HepG2 (cell line): ENCODE results near the gene LZTR1. TPM values are rescaled to one million over a fixed set of nuclear protein-coding genes. Genes with fewer than 3 reads are reported as not detected.

Experiments
- DR1 ChIP-seq: sonication (generic); formaldehyde crosslinking; IDR thresholded peaks from 2 replicates; pipeline ENCODE4 v1.8.0; 2021; ENCODE audit warnings: mild to moderate bottlenecking, missing genetic modification reagents, inconsistent platforms
- EEA1 ChIP-seq: sonication (generic); formaldehyde crosslinking; IDR thresholded peaks from 2 replicates; pipeline ENCODE4 v1.5.1; 2020; ENCODE audit warnings: mild to moderate bottlenecking, missing genetic modification reagents, borderline replicate concordance
- GFI1 ChIP-seq: sonication (generic); formaldehyde crosslinking; IDR thresholded peaks from 2 replicates; pipeline ENCODE4 v1.5.0; 2020; ENCODE audit warnings: missing genetic modification reagents, mild to moderate bottlenecking, borderline replicate concordance
- HNF4A ChIP-seq: sonication (generic); formaldehyde crosslinking; IDR thresholded peaks from 2 replicates; pipeline ENCODE4 v1.4.0; 2020; ENCODE audit warnings: missing genetic modification reagents
- KLF6 ChIP-seq: IDR thresholded peaks from 2 replicates; pipeline ENCODE4 v1.8.0; 2016; ENCODE audit warnings: missing biosample characterization, missing genetic modification reagents
- MBNL3 ChIP-seq: fragments of 250-450 bp; sonication (Bioruptor Pico); conservative IDR thresholded peaks from 2 replicates; pipeline ENCODE4 v1.8.0; 2022; ENCODE audit warnings: mild to moderate bottlenecking, inconsistent platforms
- PBX3 ChIP-seq: sonication (generic); formaldehyde crosslinking; IDR thresholded peaks from 2 replicates; pipeline ENCODE4 v1.8.1; 2023; ENCODE audit warnings: missing genetic modification reagents, inconsistent platforms, borderline replicate concordance
- PRMT3 ChIP-seq: sonication (generic); formaldehyde crosslinking; IDR thresholded peaks from 2 replicates; pipeline ENCODE4 v1.8.1; 2022; ENCODE audit warnings: low read depth, mild to moderate bottlenecking, moderate library complexity, missing genetic modification reagents, borderline replicate concordance
- RFX5 ChIP-seq: IDR thresholded peaks from 2 replicates; pipeline ENCODE4 v1.6.1; 2011; ENCODE audit warnings: low read depth, low read length, improper control_type of control experiment
- SRF ChIP-seq: IDR thresholded peaks from 2 replicates; pipeline ENCODE4 v1.6.1; 2011; ENCODE audit warnings: mild to moderate bottlenecking, low read depth, low read length, moderate library complexity
- SRSF9 ChIP-seq: fragments of 200-400 bp; formaldehyde crosslinking; IDR thresholded peaks from 2 replicates; pipeline ENCODE4 v1.6.1; 2018; ENCODE audit warnings: borderline replicate concordance, mild to moderate bottlenecking, low read depth, low read length; ENCODE audit not compliant: insufficient read depth, poor library complexity, severe bottlenecking
- SSRP1 ChIP-seq: IDR thresholded peaks from 2 replicates; pipeline ENCODE4 v1.6.1; 2016; ENCODE audit warnings: control low read depth
- STAG1 ChIP-seq: sonication (generic); formaldehyde crosslinking; IDR thresholded peaks from 2 replicates; pipeline ENCODE4 v1.4.0; 2020; ENCODE audit warnings: missing genetic modification reagents
- TCF12 ChIP-seq, 2 experiments: fragments of 450-650 bp in 1 of 2; sonication (generic) in 1 of 2; formaldehyde crosslinking in 1 of 2; IDR thresholded peaks; 2 replicates each; pipeline versions ENCODE4 v1.6.1 to v1.8.0; 2017 to 2022; ENCODE audit warnings: antibody characterized with exemption in 1 of 2, mild to moderate bottlenecking in 1 of 2, missing genetic modification reagents in 1 of 2, moderate library complexity in 1 of 2
- YEATS4 ChIP-seq: sonication (generic); formaldehyde crosslinking; IDR thresholded peaks from 2 replicates; pipeline ENCODE4 v1.4.0; 2020; ENCODE audit warnings: missing genetic modification reagents, borderline replicate concordance
- ZNF33B ChIP-seq: sonication (generic); formaldehyde crosslinking; IDR thresholded peaks from 2 replicates; pipeline ENCODE4 v1.5.1; 2020; ENCODE audit warnings: mild to moderate bottlenecking, missing genetic modification reagents
- ZNF770 ChIP-seq: sonication (generic); formaldehyde crosslinking; IDR thresholded peaks from 2 replicates; pipeline ENCODE4 v1.5.0; 2020; ENCODE audit warnings: mild to moderate bottlenecking, missing genetic modification reagents
- ZZZ3 ChIP-seq: sonication (generic); formaldehyde crosslinking; IDR thresholded peaks from 2 replicates; pipeline ENCODE4 v1.4.0; 2020; ENCODE audit warnings: missing genetic modification reagents, mild to moderate bottlenecking, borderline replicate concordance
- polyA plus RNA-seq, 8 experiments: library from polyadenylated mRNA; depleted of rRNA in 3 of 8; stranded (reverse) in 7 of 8; unstranded in 1 of 8; fragments of >200 nt; fragmentation: Illumina TruSeq in 4 of 8; extraction: Trizol in 4 of 8; gene quantifications; 2 replicates each; pipeline versions ENCODE4 v1.2.1 to v1.2.3, GENCODE V29; 2011 to 2016; ENCODE audit warnings: low read depth in 4 of 8, missing spikeins in 1 of 8, mixed read lengths in 1 of 8; ENCODE audit not compliant: insufficient read depth in 1 of 8
- total RNA-seq, 5 experiments: library from RNA; depleted of rRNA; stranded (reverse); fragments of >200 nt; fragmentation: Illumina TruSeq; extraction: Trizol; gene quantifications; 2 replicates each; pipeline ENCODE4 v1.2.3, GENCODE V29; 2016; ENCODE audit warnings: low read depth in 1 of 5
- TF ChIP-seq, protein P1 (sequence below): sonication (generic); formaldehyde crosslinking; IDR thresholded peaks from 2 replicates; pipeline ENCODE4 v1.5.0; 2020; ENCODE audit warnings: mild to moderate bottlenecking, missing genetic modification reagents, borderline replicate concordance
- TF ChIP-seq, protein P2 (sequence below): sonication (generic); formaldehyde crosslinking; IDR thresholded peaks from 2 replicates; pipeline ENCODE4 v1.8.0; 2022; ENCODE audit warnings: mild to moderate bottlenecking, missing genetic modification reagents, moderate library complexity

The LZTR1 gene
- total and polyA plus RNA-seq, 2 of the 13 experiments (the other 11 are each of a cell fraction or from before 2014, with no cell fraction given), result 21.8 to 22.4 TPM

GRCh38 chr22:20981787-20982562, at the start of gene LZTR1 (continued):
- TF ChIP-seq, protein P1, sequence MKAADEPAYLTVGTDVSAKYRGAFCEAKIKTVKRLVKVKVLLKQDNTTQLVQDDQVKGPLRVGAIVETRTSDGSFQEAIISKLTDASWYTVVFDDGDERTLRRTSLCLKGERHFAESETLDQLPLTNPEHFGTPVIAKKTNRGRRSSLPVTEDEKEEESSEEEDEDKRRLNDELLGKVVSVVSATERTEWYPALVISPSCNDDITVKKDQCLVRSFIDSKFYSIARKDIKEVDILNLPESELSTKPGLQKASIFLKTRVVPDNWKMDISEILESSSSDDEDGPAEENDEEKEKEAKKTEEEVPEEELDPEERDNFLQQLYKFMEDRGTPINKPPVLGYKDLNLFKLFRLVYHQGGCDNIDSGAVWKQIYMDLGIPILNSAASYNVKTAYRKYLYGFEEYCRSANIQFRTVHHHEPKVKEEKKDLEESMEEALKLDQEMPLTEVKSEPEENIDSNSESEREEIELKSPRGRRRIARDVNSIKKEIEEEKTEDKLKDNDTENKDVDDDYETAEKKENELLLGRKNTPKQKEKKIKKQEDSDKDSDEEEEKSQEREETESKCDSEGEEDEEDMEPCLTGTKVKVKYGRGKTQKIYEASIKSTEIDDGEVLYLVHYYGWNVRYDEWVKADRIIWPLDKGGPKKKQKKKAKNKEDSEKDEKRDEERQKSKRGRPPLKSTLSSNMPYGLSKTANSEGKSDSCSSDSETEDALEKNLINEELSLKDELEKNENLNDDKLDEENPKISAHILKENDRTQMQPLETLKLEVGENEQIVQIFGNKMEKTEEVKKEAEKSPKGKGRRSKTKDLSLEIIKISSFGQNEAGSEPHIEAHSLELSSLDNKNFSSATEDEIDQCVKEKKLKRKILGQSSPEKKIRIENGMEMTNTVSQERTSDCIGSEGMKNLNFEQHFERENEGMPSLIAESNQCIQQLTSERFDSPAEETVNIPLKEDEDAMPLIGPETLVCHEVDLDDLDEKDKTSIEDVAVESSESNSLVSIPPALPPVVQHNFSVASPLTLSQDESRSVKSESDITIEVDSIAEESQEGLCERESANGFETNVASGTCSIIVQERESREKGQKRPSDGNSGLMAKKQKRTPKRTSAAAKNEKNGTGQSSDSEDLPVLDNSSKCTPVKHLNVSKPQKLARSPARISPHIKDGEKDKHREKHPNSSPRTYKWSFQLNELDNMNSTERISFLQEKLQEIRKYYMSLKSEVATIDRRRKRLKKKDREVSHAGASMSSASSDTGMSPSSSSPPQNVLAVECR (CRISPR knock-in tag), result peak; percentile 94
- TF ChIP-seq, protein P2, sequence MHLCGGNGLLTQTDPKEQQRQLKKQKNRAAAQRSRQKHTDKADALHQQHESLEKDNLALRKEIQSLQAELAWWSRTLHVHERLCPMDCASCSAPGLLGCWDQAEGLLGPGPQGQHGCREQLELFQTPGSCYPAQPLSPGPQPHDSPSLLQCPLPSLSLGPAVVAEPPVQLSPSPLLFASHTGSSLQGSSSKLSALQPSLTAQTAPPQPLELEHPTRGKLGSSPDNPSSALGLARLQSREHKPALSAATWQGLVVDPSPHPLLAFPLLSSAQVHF (CRISPR knock-in tag), result no peak
- TF ChIP-seq RFX5, result no peak
- TF ChIP-seq ZNF770 (CRISPR knock-in tag), result peak; percentile 64; the same call in 1 of the 2 replicates
- TF ChIP-seq HNF4A (CRISPR knock-in tag), result no peak
- peak; percentile 72 for TF ChIP-seq DR1 (CRISPR knock-in tag)
- peak; percentile 84 for TF ChIP-seq KLF6 (CRISPR knock-in tag)
- peak; percentile 98 for TF ChIP-seq YEATS4 (CRISPR knock-in tag)
- TF ChIP-seq STAG1 (CRISPR knock-in tag), result peak; percentile 50
- 0 out of 2 replicates have a peak, but pooled peaks have one; percentile 44 for TF ChIP-seq SSRP1 (CRISPR knock-in tag)
- TF ChIP-seq ZNF33B (CRISPR knock-in tag), result no peak; the same call in 1 of the 2 replicates
- peak; percentile 94; the same call in 1 of the 2 replicates for TF ChIP-seq EEA1
- TF ChIP-seq PRMT3 (CRISPR knock-in tag), result no peak; the same call in 1 of the 2 replicates
- TF ChIP-seq ZZZ3 (CRISPR knock-in tag), result peak; percentile 77; the same call in 1 of the 2 replicates
- peak; percentile 56; the same call in 1 of the 2 replicates for TF ChIP-seq GFI1 (CRISPR knock-in tag)
- TF ChIP-seq SRSF9, result no peak
- peak; percentile 42; the same call in 1 of the 2 replicates for TF ChIP-seq PBX3 (CRISPR knock-in tag)
- no peak for TF ChIP-seq TCF12 (IDR thresholded peaks at IDR 0.05)
- TF ChIP-seq TCF12 (CRISPR knock-in tag; IDR thresholded peaks at IDR 0.05), result peak; percentile 92
- no peak for TF ChIP-seq MBNL3 (CRISPR knock-in tag)
- TF ChIP-seq SRF, result no peak; the same call in 1 of the 2 replicates
